ENCODE results near the gene RABGAP1L. TPM values are rescaled to one million over a fixed set of nuclear protein-coding genes. Genes with fewer than 3 reads are reported as not detected.

Gene RABGAP1L
- total RNA-seq, 1 donor from 2014 or later, result 30.2 TPM

- no peak overlapping the region for H3K27ac Mint-ChIP-seq (ENCODE audit: unreplicated experiment)
- no peaks in the 10 kb centered on the region for H3K27me3 Mint-ChIP-seq (ENCODE audit: unreplicated experiment)
- no peaks in the 10 kb centered on the region for H3K36me3 Mint-ChIP-seq (ENCODE audit: low read depth, unreplicated experiment)
- no peak overlapping the region for H3K4me3 Mint-ChIP-seq (ENCODE audit: unreplicated experiment)
- no peak for DNase-seq (ENCODE audit: low spot score)
- H3K9me3 Mint-ChIP-seq (ENCODE audit: unreplicated experiment), result no peaks in the 10 kb centered on the region
- H3K4me1 Mint-ChIP-seq (ENCODE audit: unreplicated experiment), result peaks cover 4% of the 10 kb centered on the region
- TF ChIP-seq CTCF (IDR thresholded peaks at IDR 0.05; ENCODE audit: unreplicated experiment), result no peak
These were observed 38.9 kb downstream of the RABGAP1L start for GRCh38 chr1:174198202-174198601.

GRCh38 chr1:174200746-174201145 lies 41.4 kb downstream of the RABGAP1L start:
- no peak overlapping the region for H3K4me3 Mint-ChIP-seq (ENCODE audit: unreplicated experiment)
- no peaks in the 10 kb centered on the region for H3K36me3 Mint-ChIP-seq (ENCODE audit: low read depth, unreplicated experiment)
- DNase-seq (ENCODE audit: low spot score), result no peak
- no peaks in the 10 kb centered on the region for H3K27me3 Mint-ChIP-seq (ENCODE audit: unreplicated experiment)
- no peaks in the 10 kb centered on the region for H3K9me3 Mint-ChIP-seq (ENCODE audit: unreplicated experiment)
- no peak overlapping the region for H3K27ac Mint-ChIP-seq (ENCODE audit: unreplicated experiment)
- no peaks in the 10 kb centered on the region for H3K4me1 Mint-ChIP-seq (ENCODE audit: unreplicated experiment)
- no peak for TF ChIP-seq CTCF (IDR thresholded peaks at IDR 0.05; ENCODE audit: unreplicated experiment)

- no peak overlapping the region for H3K27ac Mint-ChIP-seq (ENCODE audit: unreplicated experiment)
- DNase-seq (ENCODE audit: low spot score), result no peak
- no peaks in the 10 kb centered on the region for H3K4me1 Mint-ChIP-seq (ENCODE audit: unreplicated experiment)
- H3K9me3 Mint-ChIP-seq (ENCODE audit: unreplicated experiment), result no peaks in the 10 kb centered on the region
- H3K27me3 Mint-ChIP-seq (ENCODE audit: unreplicated experiment), result no peaks in the 10 kb centered on the region
- TF ChIP-seq CTCF (IDR thresholded peaks at IDR 0.05; ENCODE audit: unreplicated experiment), result no peak
- no peaks in the 10 kb centered on the region for H3K36me3 Mint-ChIP-seq (ENCODE audit: low read depth, unreplicated experiment)
- no peak overlapping the region for H3K4me3 Mint-ChIP-seq (ENCODE audit: unreplicated experiment)
These were observed 45.5 kb downstream of the RABGAP1L start for GRCh38 chr1:174204697-174205308.

GRCh38 chr1:174206148-174206836 lies 47.0 kb downstream of the RABGAP1L start:
- Mint-ChIP-seq H3K27ac (ENCODE audit: unreplicated experiment) (no peak overlapping the region), H3K36me3 (ENCODE audit: low read depth, unreplicated experiment) (no peaks in the 10 kb centered on the region), H3K4me3 (ENCODE audit: unreplicated experiment) (no peak overlapping the region), H3K4me1 (ENCODE audit: unreplicated experiment) (no peaks in the 10 kb centered on the region), H3K27me3 (ENCODE audit: unreplicated experiment) (no peaks in the 10 kb centered on the region), H3K9me3 (ENCODE audit: unreplicated experiment) (no peaks in the 10 kb centered on the region)
- DNase-seq (ENCODE audit: low spot score), result no peak
- no peak for TF ChIP-seq CTCF (IDR thresholded peaks at IDR 0.05; ENCODE audit: unreplicated experiment)

All from endothelial cell (in vitro differentiated cells).